Thoracic aorta (tissue), 2 donors: ENCODE results near the gene VIP. TPM values are rescaled to one million over a fixed set of nuclear protein-coding genes. Genes with fewer than 3 reads are reported as not detected.

ENCODE experiments used
- ATAC-seq: fragments of 150-250 bp; one replicate; pipeline ENCODE4 v1.8.0; 2017; ENCODE audit warnings: low read depth; ENCODE audit not compliant: insufficient number of reproducible peaks, low FRiP score
- DNase-seq: peaks from one replicate; pipeline ENCODE4 v3.0.0-alpha.2; 2020; ENCODE audit warnings: low spot score
- H3K27ac ChIP-seq, 2 donors: fragments of 200-600 bp; sonication (generic); 1 replicate in 1 of 2; 2 replicates in 1 of 2; pipeline ENCODE4 v1.5.1; 2016; ENCODE audit warnings: mild to moderate bottlenecking in 2 of 2, moderate library complexity in 2 of 2
- H3K27me3 ChIP-seq: fragments of 200-600 bp; sonication (generic); replicated peaks from 2 replicates; pipeline ENCODE4 v1.6.0; 2016; ENCODE audit warnings: mild to moderate bottlenecking; ENCODE audit not compliant: insufficient read depth
- H3K36me3 ChIP-seq: fragments of 200-600 bp; sonication (generic); one replicate; pipeline ENCODE4 v1.5.1; 2016
- H3K4me1 ChIP-seq, 2 donors: fragments of 200-600 bp; sonication (generic); 1 replicate in 1 of 2; 2 replicates in 1 of 2; pipeline versions ENCODE4 v1.5.1 to v1.6.0; 2016; ENCODE audit warnings: low read depth in 2 of 2, mild to moderate bottlenecking in 1 of 2; ENCODE audit not compliant: control insufficient read depth in 1 of 2
- H3K4me3 ChIP-seq: fragments of 200-600 bp; sonication (generic); 2 replicates; pipeline ENCODE4 v1.5.1; 2016; ENCODE audit warnings: mild to moderate bottlenecking
- H3K9me3 ChIP-seq: fragments of 200-600 bp; sonication (generic); 2 replicates; pipeline ENCODE4 v1.5.1; 2016
- total RNA-seq, 2 donors: library from RNA; depleted of rRNA; stranded (reverse); fragments of >200 nt; gene quantifications; one replicate each; pipeline versions ENCODE4 v1.1.0 to v1.2.3, GENCODE V29; 2016
- TF ChIP-seq, protein P1 (sequence below): fragments of 200-600 bp; sonication (generic); IDR thresholded peaks from one replicate; pipeline ENCODE4 v1.5.1; 2019; ENCODE audit warnings: antibody characterized with exemption

The VIP gene
- total RNA-seq, 2 donors from 2014 or later, result 0.63 TPM; not detected in 1

DNA sequence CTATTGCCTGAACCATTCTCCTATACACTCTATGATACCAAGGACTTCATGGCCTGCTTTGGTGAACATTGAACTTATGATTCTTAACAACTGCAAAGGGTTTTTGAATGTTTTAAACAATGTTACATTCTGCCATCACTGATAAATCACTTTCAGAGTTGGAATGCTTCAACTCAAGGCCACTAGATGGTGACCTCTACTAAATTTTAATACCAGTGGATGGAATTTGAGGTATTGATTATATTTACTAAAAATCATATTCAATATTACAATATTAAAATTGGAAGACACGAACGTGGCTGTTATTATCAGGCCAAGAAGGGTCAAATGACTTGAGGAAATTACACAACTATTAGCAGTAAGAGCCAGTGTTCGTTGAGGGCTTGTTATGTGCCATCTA is 34.3 kb upstream of the VIP start:
- ATAC-seq, result no peak
- no peak for DNase-seq
- Histone ChIP-seq H3K4me3 (no peak overlapping the region), H3K36me3 (no peaks in the 10 kb centered on the region), H3K4me1 (no peaks in the 10 kb centered on the region), H3K9me3 (peaks cover 3% of the 10 kb centered on the region), H3K27me3 (no peaks in the 10 kb centered on the region), H3K27ac (no peak overlapping the region)
- TF ChIP-seq, protein P1, sequence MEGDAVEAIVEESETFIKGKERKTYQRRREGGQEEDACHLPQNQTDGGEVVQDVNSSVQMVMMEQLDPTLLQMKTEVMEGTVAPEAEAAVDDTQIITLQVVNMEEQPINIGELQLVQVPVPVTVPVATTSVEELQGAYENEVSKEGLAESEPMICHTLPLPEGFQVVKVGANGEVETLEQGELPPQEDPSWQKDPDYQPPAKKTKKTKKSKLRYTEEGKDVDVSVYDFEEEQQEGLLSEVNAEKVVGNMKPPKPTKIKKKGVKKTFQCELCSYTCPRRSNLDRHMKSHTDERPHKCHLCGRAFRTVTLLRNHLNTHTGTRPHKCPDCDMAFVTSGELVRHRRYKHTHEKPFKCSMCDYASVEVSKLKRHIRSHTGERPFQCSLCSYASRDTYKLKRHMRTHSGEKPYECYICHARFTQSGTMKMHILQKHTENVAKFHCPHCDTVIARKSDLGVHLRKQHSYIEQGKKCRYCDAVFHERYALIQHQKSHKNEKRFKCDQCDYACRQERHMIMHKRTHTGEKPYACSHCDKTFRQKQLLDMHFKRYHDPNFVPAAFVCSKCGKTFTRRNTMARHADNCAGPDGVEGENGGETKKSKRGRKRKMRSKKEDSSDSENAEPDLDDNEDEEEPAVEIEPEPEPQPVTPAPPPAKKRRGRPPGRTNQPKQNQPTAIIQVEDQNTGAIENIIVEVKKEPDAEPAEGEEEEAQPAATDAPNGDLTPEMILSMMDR, result no peak

DNA sequence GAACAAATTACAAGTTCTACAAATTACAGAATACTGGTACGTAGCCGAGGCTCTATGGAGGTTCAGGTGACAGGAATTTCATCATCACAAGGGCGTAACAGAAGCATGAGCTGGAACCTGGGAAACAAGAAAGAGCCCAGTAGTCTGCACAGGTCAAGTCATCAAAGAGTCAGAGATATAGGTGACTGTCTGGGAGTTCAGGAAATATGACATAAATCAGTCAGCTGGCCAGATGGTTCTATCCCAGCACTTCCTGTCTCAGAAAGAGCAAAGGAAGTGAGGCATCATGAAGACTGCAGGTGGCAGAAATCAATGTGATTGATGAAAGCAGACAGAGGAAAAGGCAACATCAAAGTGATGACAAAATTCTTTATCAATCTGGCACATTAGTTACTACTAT is 29.6 kb upstream of the VIP start:
- Histone ChIP-seq H3K4me1 (no peaks in the 10 kb centered on the region), H3K4me3 (no peak overlapping the region), H3K9me3 (no peaks in the 10 kb centered on the region), H3K27me3 (no peaks in the 10 kb centered on the region), H3K27ac (no peak overlapping the region), H3K36me3 (no peaks in the 10 kb centered on the region)
- TF ChIP-seq, protein P1, result no peak
- DNase-seq (no peak), ATAC-seq (no peak)

DNA sequence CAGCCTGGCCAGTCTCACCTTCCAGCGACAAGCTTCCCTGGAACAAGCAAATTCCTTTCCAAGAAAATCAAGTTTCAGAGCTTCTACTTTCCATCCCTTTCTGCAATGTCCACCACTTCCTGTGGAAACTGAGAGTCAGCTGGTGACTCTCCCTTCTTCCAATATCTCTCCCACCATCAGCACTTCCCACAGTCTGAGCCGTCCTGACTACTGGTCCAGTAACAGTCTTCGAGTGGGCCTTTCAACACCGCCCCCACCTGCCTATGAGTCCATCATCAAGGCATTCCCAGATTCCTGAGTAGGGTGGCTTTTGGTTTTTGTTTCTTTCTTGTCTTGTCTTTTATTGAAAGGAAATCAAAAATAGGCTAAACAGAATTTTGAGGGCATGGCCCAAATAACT is 28.6 kb upstream of the VIP start:
- no peaks in the 10 kb centered on the region for H3K9me3 ChIP-seq
- TF ChIP-seq, protein P1, result no peak
- H3K4me3 ChIP-seq, result no peak overlapping the region
- no peak overlapping the region for H3K27ac ChIP-seq
- ATAC-seq (no peak), DNase-seq (no peak)
- no peaks in the 10 kb centered on the region for H3K36me3 ChIP-seq
- H3K27me3 ChIP-seq, result no peaks in the 10 kb centered on the region
- no peaks in the 10 kb centered on the region for H3K4me1 ChIP-seq

DNA sequence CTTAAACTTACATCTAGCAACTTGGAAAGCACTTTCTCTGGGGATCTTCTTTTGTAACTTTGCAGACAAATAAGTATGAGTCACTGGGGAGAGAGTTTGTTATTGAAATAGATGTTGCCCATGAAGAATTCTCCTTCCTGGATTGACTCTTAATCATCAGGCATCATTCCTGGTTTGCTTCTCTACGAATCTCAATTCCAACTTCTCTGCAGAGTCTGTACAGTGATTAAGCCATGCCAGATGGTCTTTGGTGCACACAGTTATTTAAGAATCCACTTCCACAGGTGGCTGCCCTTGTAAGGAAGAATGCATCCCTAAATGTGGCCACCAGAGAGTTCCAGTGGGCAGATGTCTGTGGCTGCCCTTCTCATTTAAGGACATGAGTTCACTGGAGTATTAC is 27.2 kb upstream of the VIP start:
- H3K9me3 ChIP-seq, result no peaks in the 10 kb centered on the region
- TF ChIP-seq, protein P1, result no peak
- H3K27ac ChIP-seq, result no peak overlapping the region
- DNase-seq, result no peak
- no peaks in the 10 kb centered on the region for H3K27me3 ChIP-seq
- no peaks in the 10 kb centered on the region for H3K36me3 ChIP-seq
- H3K4me1 ChIP-seq, result no peaks in the 10 kb centered on the region
- H3K4me3 ChIP-seq, result no peak overlapping the region
- no peak for ATAC-seq

DNA sequence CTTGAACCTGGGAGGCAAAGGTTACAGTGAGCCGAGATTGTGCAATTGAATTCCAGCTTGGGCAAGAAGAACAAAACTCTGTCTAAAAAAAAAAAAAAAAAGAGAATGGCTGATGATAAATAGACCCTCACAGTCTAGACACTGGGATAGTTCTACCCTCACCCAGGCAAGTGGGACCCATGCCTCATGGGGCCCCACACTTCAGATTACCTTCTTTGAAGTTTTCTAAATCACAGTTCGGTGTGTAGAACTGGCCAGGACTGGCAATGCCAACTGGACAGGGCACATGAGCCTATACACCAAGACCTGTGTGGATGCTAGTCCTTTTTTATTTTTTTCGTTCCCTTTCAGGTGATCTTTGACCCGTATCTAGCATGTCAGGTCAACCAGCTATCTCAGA is 24.3 kb upstream of the VIP start:
- DNase-seq (no peak), ATAC-seq (no peak)
- Histone ChIP-seq H3K27ac (no peak overlapping the region), H3K27me3 (no peaks in the 10 kb centered on the region), H3K9me3 (no peaks in the 10 kb centered on the region), H3K36me3 (no peaks in the 10 kb centered on the region), H3K4me3 (no peak overlapping the region), H3K4me1 (no peaks in the 10 kb centered on the region)
- TF ChIP-seq, protein P1, result no peak
